PC-9 (cell line): Measurements from ENCODE around the gene ARPP19.

ENCODE experiments used
- CTCF ChIP-seq: fragments of 200-600 bp; sonication (generic); conservative IDR thresholded peaks from 2 replicates; pipeline ENCODE4 v1.6.1; 2017; ENCODE audit warnings: mixed run types, antibody characterized with exemption, mild to moderate bottlenecking, moderate library complexity
- EZH2 ChIP-seq: fragments of 200-600 bp; sonication (generic); IDR thresholded peaks from 2 replicates; pipeline ENCODE4 v1.8.0; 2017; ENCODE audit warnings: antibody characterized with exemption, low read depth

DNA sequence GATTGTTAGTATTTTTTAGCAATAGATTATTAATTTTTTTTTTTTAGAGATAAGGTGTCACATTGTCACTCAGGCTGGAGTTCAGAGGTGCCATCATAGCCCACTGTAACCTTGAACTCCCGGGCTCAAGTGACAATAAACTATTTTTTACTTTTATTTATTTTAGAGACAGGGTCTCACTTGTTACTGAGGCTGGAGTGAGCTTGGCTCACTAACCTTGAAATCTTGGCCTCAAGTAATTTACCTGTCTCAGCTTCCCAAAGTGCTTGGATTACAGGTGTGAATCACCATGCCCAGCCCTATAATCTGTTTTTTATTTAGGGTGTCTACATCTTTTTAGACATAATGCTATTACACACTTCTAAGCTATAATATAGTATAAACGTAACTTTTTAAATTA is 7.9 kb upstream of the ARPP19 start:
- TF ChIP-seq CTCF (no peak), EZH2 (no peak)
